Parathyroid adenoma (tissue), 2 donors: ENCODE results near the gene SLC16A14.

ENCODE experiments used
- H2AFZ ChIP-seq: fragments of 300-600 bp; sonication (generic); one replicate; pipeline ENCODE4 v1.7.0; 2017; ENCODE audit warnings: antibody characterized with exemption, mild to moderate bottlenecking
- H3K27ac ChIP-seq: fragments of 300-600 bp; sonication (generic); one replicate; pipeline ENCODE4 v1.7.0; 2017
- H3K27me3 ChIP-seq: fragments of 300-600 bp; sonication (generic); one replicate; pipeline ENCODE4 v1.7.0; 2017; ENCODE audit warnings: low read length; ENCODE audit not compliant: control insufficient read depth, insufficient read depth
- H3K36me3 ChIP-seq: fragments of 300-600 bp; sonication (generic); one replicate; pipeline ENCODE4 v1.7.0; 2017; ENCODE audit warnings: low read length; ENCODE audit not compliant: control insufficient read depth, insufficient read depth
- H3K4me1 ChIP-seq: fragments of 300-600 bp; sonication (generic); one replicate; pipeline ENCODE4 v1.7.0; 2017; ENCODE audit warnings: control low read depth
- H3K4me2 ChIP-seq: fragments of 300-600 bp; sonication (generic); one replicate; pipeline ENCODE4 v1.7.0; 2017; ENCODE audit warnings: low read length
- H3K4me3 ChIP-seq: fragments of 300-600 bp; sonication (generic); one replicate; pipeline ENCODE4 v1.7.0; 2017; ENCODE audit warnings: low read depth, low read length
- H3K79me2 ChIP-seq: fragments of 300-600 bp; sonication (generic); one replicate; pipeline ENCODE4 v1.7.0; 2017; ENCODE audit warnings: control low read depth
- H3K9ac ChIP-seq: fragments of 300-600 bp; sonication (generic); one replicate; pipeline ENCODE4 v1.7.0; 2017; ENCODE audit warnings: mild to moderate bottlenecking
- H3K9me3 ChIP-seq: fragments of 300-600 bp; sonication (generic); one replicate; pipeline ENCODE4 v1.7.0; 2017; ENCODE audit warnings: low read length; ENCODE audit not compliant: control insufficient read depth
- TF ChIP-seq, protein P1 (sequence below): fragments of 300-600 bp; sonication (generic); IDR thresholded peaks from one replicate; pipeline ENCODE4 v1.7.0; 2017; ENCODE audit warnings: antibody characterized with exemption, mild to moderate bottlenecking
- donor health status: primary hyperparathyroidism.

Gene SLC16A14

DNA sequence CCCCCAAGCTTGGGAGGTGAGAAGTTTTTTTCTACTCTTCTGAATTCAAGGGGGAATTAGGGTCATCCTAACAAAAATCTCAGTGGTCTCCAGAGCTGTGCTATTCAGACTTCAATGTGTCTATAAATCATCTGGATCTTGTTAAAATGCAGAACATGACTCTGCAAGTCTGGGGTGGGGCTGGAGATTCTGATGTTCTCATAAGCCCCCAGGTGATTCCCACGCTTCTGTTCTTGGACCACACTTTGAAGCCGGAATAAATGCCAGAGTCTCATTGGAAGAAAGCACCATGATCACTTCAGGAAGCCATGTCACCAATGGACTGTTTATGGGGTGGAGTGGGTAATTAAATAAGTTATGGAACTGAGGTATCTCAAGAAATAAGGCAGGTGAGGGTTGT, 22.2 kb upstream of the SLC16A14 start:
- no peak overlapping the region for H3K9ac ChIP-seq
- H2AFZ ChIP-seq: no peak overlapping the region
- TF ChIP-seq, protein P1, sequence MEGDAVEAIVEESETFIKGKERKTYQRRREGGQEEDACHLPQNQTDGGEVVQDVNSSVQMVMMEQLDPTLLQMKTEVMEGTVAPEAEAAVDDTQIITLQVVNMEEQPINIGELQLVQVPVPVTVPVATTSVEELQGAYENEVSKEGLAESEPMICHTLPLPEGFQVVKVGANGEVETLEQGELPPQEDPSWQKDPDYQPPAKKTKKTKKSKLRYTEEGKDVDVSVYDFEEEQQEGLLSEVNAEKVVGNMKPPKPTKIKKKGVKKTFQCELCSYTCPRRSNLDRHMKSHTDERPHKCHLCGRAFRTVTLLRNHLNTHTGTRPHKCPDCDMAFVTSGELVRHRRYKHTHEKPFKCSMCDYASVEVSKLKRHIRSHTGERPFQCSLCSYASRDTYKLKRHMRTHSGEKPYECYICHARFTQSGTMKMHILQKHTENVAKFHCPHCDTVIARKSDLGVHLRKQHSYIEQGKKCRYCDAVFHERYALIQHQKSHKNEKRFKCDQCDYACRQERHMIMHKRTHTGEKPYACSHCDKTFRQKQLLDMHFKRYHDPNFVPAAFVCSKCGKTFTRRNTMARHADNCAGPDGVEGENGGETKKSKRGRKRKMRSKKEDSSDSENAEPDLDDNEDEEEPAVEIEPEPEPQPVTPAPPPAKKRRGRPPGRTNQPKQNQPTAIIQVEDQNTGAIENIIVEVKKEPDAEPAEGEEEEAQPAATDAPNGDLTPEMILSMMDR: no peak
- no peaks in the 10 kb centered on the region for H3K27me3 ChIP-seq
- no peaks in the 10 kb centered on the region for H3K9me3 ChIP-seq
- no peaks in the 10 kb centered on the region for H3K36me3 ChIP-seq
- H3K27ac ChIP-seq: no peak overlapping the region
- peaks cover 9% of the 10 kb centered on the region for H3K4me1 ChIP-seq
- no peak overlapping the region for H3K4me3 ChIP-seq
- no peak overlapping the region for H3K4me2 ChIP-seq
- no peaks in the 10 kb centered on the region for H3K79me2 ChIP-seq

DNA sequence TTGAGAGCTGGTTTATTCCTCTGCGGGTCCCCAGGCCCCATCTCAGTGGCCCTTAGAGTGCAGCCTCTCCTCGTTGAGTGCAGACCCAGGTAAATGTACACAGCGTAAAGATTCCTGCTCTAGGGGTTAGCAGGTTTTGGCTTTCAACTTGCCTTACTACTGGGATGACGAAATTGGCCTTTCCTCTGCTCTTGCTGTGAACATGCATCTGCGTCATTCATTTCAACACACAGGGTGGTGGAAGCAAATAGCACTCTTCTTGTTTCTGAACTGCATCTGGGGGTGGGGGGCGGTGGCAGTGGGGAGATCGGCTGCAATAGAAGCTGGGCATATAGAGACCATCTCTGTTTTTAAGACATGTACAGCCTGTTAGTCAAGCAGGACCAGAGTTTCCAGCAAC, 16.5 kb upstream of the SLC16A14 start:
- Histone ChIP-seq H3K9ac (no peak overlapping the region), H3K4me2 (no peak overlapping the region), H3K9me3 (no peaks in the 10 kb centered on the region), H2AFZ (no peak overlapping the region), H3K4me3 (no peak overlapping the region), H3K4me1 (peaks cover 7% of the 10 kb centered on the region), H3K27me3 (no peaks in the 10 kb centered on the region), H3K79me2 (no peaks in the 10 kb centered on the region), H3K27ac (no peak overlapping the region), H3K36me3 (no peaks in the 10 kb centered on the region)
- TF ChIP-seq, protein P1: no peak

- Histone ChIP-seq H3K36me3 (no peaks in the 10 kb centered on the region), H3K9ac (no peak overlapping the region), H2AFZ (no peak overlapping the region), H3K27me3 (no peaks in the 10 kb centered on the region), H3K4me1 (peaks cover 10% of the 10 kb centered on the region), H3K4me2 (no peak overlapping the region), H3K4me3 (no peak overlapping the region), H3K27ac (no peak overlapping the region), H3K9me3 (no peaks in the 10 kb centered on the region), H3K79me2 (no peaks in the 10 kb centered on the region)
- TF ChIP-seq, protein P1: no peak
These were observed 9.3 kb upstream of the SLC16A14 start for GRCh38 chr2:230077851-230078547.

GRCh38 chr2:230076819-230077218, 8.1 kb upstream of the SLC16A14 start:
- Histone ChIP-seq H3K36me3 (no peaks in the 10 kb centered on the region), H3K79me2 (no peaks in the 10 kb centered on the region), H3K27me3 (no peaks in the 10 kb centered on the region), H3K4me1 (peaks cover 10% of the 10 kb centered on the region), H3K9me3 (no peaks in the 10 kb centered on the region), H3K4me2 (no peak overlapping the region), H3K27ac (no peak overlapping the region), H3K9ac (no peak overlapping the region), H3K4me3 (no peak overlapping the region), H2AFZ (no peak overlapping the region)
- TF ChIP-seq, protein P1: no peak

- H3K36me3 ChIP-seq: no peaks in the 10 kb centered on the region
- H3K27me3 ChIP-seq: no peaks in the 10 kb centered on the region
- no peak overlapping the region for H3K4me2 ChIP-seq
- no peaks in the 10 kb centered on the region for H3K79me2 ChIP-seq
- H3K27ac ChIP-seq: no peak overlapping the region
- TF ChIP-seq, protein P1: no peak
- no peak overlapping the region for H3K9ac ChIP-seq
- H3K4me1 ChIP-seq: peaks cover 10% of the 10 kb centered on the region
- peak overlapping the region; percentile 34 for H2AFZ ChIP-seq
- H3K4me3 ChIP-seq: no peak overlapping the region
- H3K9me3 ChIP-seq: no peaks in the 10 kb centered on the region
These were observed 7.4 kb upstream of the SLC16A14 start for GRCh38 chr2:230075988-230076631.
